Upper lobe of left lung (tissue), 6 donors: ENCODE results near the gene SMC4. TPM values are rescaled to one million over a fixed set of nuclear protein-coding genes. Genes with fewer than 3 reads are reported as not detected.

Experiments
- ATAC-seq, 2 donors: fragments of 200-7000 bp; cut with Tn5 transposase; one replicate each; pipeline ENCODE4 v1.9.1; 2022; ENCODE audit warnings: mild to moderate bottlenecking in 2 of 2, moderate library complexity in 2 of 2; ENCODE audit not compliant: low FRiP score in 2 of 2
- DNase-seq, 2 donors: peaks; one replicate each; pipeline ENCODE4 v3.0.0-alpha.2; 2019 to 2020
- H3K27ac ChIP-seq, 4 donors: fragments of 200-600 bp; sonication (generic); one replicate each; pipeline ENCODE4 v1.5.1; 2016 to 2019
- H3K27me3 ChIP-seq, 4 donors: fragments of 200-600 bp; sonication (generic); one replicate each; pipeline ENCODE4 v1.5.1; 2017 to 2019
- H3K36me3 ChIP-seq, 4 donors: fragments of 200-600 bp; sonication (generic); one replicate each; pipeline ENCODE4 v1.5.1; 2016 to 2019
- H3K4me1 ChIP-seq, 4 donors: fragments of 200-600 bp; sonication (generic); one replicate each; pipeline ENCODE4 v1.5.1; 2018 to 2019
- H3K4me3 ChIP-seq, 4 donors: fragments of 200-600 bp; sonication (generic); one replicate each; pipeline ENCODE4 v1.5.1; 2017 to 2019; ENCODE audit warnings: mild to moderate bottlenecking in 2 of 4, moderate library complexity in 1 of 4
- H3K9me3 ChIP-seq, 4 donors: fragments of 200-600 bp; sonication (generic); one replicate each; pipeline ENCODE4 v1.5.1; 2018 to 2019
- CTCF ChIP-seq, 6 experiments: fragments of 450-650 bp in 4 of 6; fragments of 200-600 bp in 2 of 6; sonication (generic) in 2 of 6; IDR thresholded peaks; one replicate each; pipeline ENCODE4 v1.5.1; 2016 to 2019; ENCODE audit warnings: antibody characterized with exemption in 6 of 6
- EP300 ChIP-seq, 4 donors: sonication (generic); formaldehyde crosslinking; IDR thresholded peaks; one replicate each; pipeline ENCODE4 v1.5.1; 2017; ENCODE audit warnings: antibody characterized with exemption in 4 of 4, control low read depth in 2 of 4
- POLR2A ChIP-seq, 4 donors: fragments of 450-650 bp; IDR thresholded peaks; one replicate each; pipeline ENCODE4 v1.5.1; 2016 to 2017; ENCODE audit warnings: antibody characterized with exemption in 4 of 4, mild to moderate bottlenecking in 2 of 4
- POLR2AphosphoS5 ChIP-seq, 2 donors: sonication (generic); formaldehyde crosslinking; IDR thresholded peaks; one replicate each; pipeline ENCODE4 v1.5.1; 2017; ENCODE audit warnings: antibody characterized with exemption in 2 of 2
- WGBS, 2 donors: methylation state at CpG; one replicate each; pipeline ENCODE4 v1.1.5; 2017 to 2018; 5-methylcytosine and 5-hydroxymethylcytosine counted together
- total RNA-seq, 6 donors: library from RNA; depleted of rRNA in 4 of 6; stranded (reverse); fragments of >200 nt in 4 of 6; gene quantifications; one replicate each; pipeline versions ENCODE4 v1.1.0 to v1.2.1, GENCODE V29; 2016 to 2021
- donor health status: DM: no; HTN: no; CAD: no; lungs with moderate emphysema.
- donor health status: DM: no; HTN: yes; CAD: no; lungs with severe emphysema.

SMC4 gene
- total RNA-seq, 6 donors from 2014 or later: 35.6 to 107 (median 65.5) TPM

DNA sequence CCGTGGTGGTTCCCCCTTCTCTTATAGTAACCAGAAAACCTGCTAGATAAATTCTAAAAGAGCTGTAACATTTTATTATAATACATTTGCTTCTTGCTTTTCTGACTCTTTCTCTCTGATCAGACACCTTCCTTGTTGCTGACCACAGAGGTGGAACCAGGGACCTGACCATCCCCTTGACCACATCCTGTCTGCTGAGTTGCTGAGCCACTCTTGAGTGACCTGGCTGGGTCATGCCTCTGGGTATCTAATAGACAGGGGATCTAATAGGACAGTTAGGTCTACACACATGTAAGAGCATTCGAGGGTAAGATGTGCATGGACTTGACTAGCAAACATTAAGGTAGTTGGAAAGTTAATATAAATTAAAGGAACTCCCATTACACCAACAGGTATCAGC, 72.9 kb downstream of the SMC4 start:
- 67 to 76% methylated on average over 2 of the region's 2 CpGs for WGBS, 2 donors
- DNase-seq: no peak
- Histone ChIP-seq H3K27me3 (no peaks in the 10 kb centered on the region), H3K9me3 (peaks cover 0 to 15% (median 12%) of the 10 kb centered on the region in 4 donors), H3K36me3 (no peaks in the 10 kb centered on the region), H3K4me1 (no peaks in the 10 kb centered on the region), H3K27ac (no peak overlapping the region), H3K4me3 (no peak overlapping the region)
- ATAC-seq: no peak
- TF ChIP-seq POLR2AphosphoS5 (IDR thresholded peaks at IDR 0.05) (no peak), EP300 (IDR thresholded peaks at IDR 0.05) (no peak), POLR2A (IDR thresholded peaks at IDR 0.05) (no peak), CTCF (IDR thresholded peaks at IDR 0.05) (no peak)

- Histone ChIP-seq H3K27ac (no peak overlapping the region), H3K36me3 (no peaks in the 10 kb centered on the region), H3K9me3 (peaks cover 0 to 15% (median 12%) of the 10 kb centered on the region in 4 donors), H3K4me3 (no peak overlapping the region), H3K4me1 (no peaks in the 10 kb centered on the region), H3K27me3 (no peaks in the 10 kb centered on the region)
- DNase-seq (no peak), ATAC-seq (no peak)
- no peak for TF ChIP-seq CTCF (IDR thresholded peaks at IDR 0.05)
- TF ChIP-seq EP300 (IDR thresholded peaks at IDR 0.05): no peak
- TF ChIP-seq POLR2A (IDR thresholded peaks at IDR 0.05): no peak
- no peak for TF ChIP-seq POLR2AphosphoS5 (IDR thresholded peaks at IDR 0.05)
- 67 to 95% methylated on average over 1 of the region's 1 CpG for WGBS, 2 donors
Measured at GRCh38 chr3:160473221-160473620, 73.8 kb downstream of the SMC4 start.

DNA sequence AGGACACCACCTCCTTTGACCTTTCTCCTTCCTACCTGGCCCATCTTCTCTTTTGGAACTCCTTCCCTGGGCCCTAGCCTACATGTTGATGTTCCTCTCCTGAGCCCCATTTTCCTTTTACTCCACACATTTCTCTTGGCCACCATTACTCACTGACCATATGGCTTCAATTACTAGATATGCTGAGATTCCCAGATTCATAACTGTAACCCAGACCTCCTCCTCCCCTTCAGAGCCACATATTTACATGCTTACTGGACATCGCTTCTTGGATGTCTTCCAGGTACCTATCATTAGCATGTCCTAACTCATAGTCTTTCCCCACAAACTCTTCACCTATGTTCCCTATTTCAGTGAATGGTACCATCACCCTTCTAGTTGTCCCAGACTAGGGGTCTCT, 74.5 kb downstream of the SMC4 start:
- TF ChIP-seq CTCF (IDR thresholded peaks at IDR 0.05) (no peak), POLR2AphosphoS5 (IDR thresholded peaks at IDR 0.05) (no peak), POLR2A (IDR thresholded peaks at IDR 0.05) (no peak), EP300 (IDR thresholded peaks at IDR 0.05) (no peak)
- peaks cover 0 to 15% (median 12%) of the 10 kb centered on the region in 4 donors for H3K9me3 ChIP-seq
- no peak for ATAC-seq
- no peaks in the 10 kb centered on the region for H3K36me3 ChIP-seq
- no peak for DNase-seq
- H3K27me3 ChIP-seq: no peaks in the 10 kb centered on the region
- no peak overlapping the region for H3K4me3 ChIP-seq
- 89 to 94% methylated on average over 1 of the region's 1 CpG for WGBS, 2 donors
- H3K4me1 ChIP-seq: no peaks in the 10 kb centered on the region
- H3K27ac ChIP-seq: no peak overlapping the region

DNA sequence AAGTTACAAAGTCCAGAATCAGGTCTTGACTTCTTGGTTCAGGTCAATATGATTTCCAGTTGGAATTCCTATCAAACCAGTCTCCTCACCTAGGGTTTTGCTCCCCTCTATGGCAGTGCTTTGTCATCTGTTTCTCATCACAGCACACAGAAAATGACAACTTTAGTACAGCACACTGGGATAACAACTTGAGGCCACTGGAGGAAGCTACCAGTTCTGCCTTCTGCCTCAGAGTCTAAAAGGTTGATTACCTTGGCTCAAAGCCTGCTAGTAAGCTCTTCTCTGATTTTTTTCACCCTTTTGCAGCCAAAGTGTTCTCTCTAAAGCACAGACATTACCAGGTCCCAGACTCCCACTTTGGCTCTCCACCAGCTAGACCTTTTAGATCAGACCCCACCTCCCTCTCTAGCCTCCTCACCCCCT, 75.0 kb downstream of the SMC4 start:
- TF ChIP-seq POLR2A (IDR thresholded peaks at IDR 0.05) (no peak), POLR2AphosphoS5 (IDR thresholded peaks at IDR 0.05) (no peak), CTCF (IDR thresholded peaks at IDR 0.05) (no peak), EP300 (IDR thresholded peaks at IDR 0.05) (no peak)
- Histone ChIP-seq H3K9me3 (peaks cover 0 to 15% (median 12%) of the 10 kb centered on the region in 4 donors), H3K4me1 (no peaks in the 10 kb centered on the region), H3K27me3 (no peaks in the 10 kb centered on the region), H3K27ac (no peak overlapping the region), H3K4me3 (no peak overlapping the region), H3K36me3 (no peaks in the 10 kb centered on the region)
- no peak for ATAC-seq
- no peak for DNase-seq

- Histone ChIP-seq H3K27ac (no peak overlapping the region), H3K4me1 (no peaks in the 10 kb centered on the region), H3K36me3 (no peaks in the 10 kb centered on the region), H3K4me3 (no peak overlapping the region), H3K9me3 (peaks cover 0 to 10% (median 9%) of the 10 kb centered on the region in 4 donors), H3K27me3 (no peaks in the 10 kb centered on the region)
- DNase-seq (no peak), ATAC-seq (no peak)
- TF ChIP-seq POLR2AphosphoS5 (IDR thresholded peaks at IDR 0.05): no peak
- WGBS, 2 donors: 82 to 84% methylated on average over 2 of the region's 2 CpGs
Measured at GRCh38 chr3:160475153-160475552, 75.7 kb downstream of the SMC4 start.
